MM.1S (cell line): ENCODE data around the gene PARP15.

ENCODE experiments used
- DNase-seq: peaks from one replicate; pipeline ENCODE4 v3.0.0-alpha.2; 2015
- H2AFZ ChIP-seq: fragments of 300-600 bp; sonication (generic); 2 replicates; pipeline ENCODE4 v1.6.0; 2016; ENCODE audit warnings: antibody characterized with exemption, low read length
- H3F3A ChIP-seq: fragments of 300-600 bp; sonication (generic); 2 replicates; pipeline ENCODE4 v1.6.1; 2016; ENCODE audit warnings: mild to moderate bottlenecking, antibody characterized with exemption, low read length, moderate library complexity, mixed read lengths; ENCODE audit not compliant: insufficient read depth
- H3K27ac ChIP-seq: fragments of 300-600 bp; sonication (generic); 2 replicates; pipeline ENCODE4 v1.5.1; 2016; ENCODE audit warnings: mild to moderate bottlenecking, low read length
- H3K27me3 ChIP-seq: fragments of 300-600 bp; sonication (generic); replicated peaks from 2 replicates; pipeline ENCODE4 v1.6.0; 2016; ENCODE audit warnings: low read length; ENCODE audit not compliant: insufficient read depth
- H3K36me3 ChIP-seq: fragments of 300-600 bp; sonication (generic); replicated peaks from 2 replicates; pipeline ENCODE4 v1.6.1; 2016; ENCODE audit warnings: mild to moderate bottlenecking, low read length, mixed read lengths; ENCODE audit not compliant: insufficient read depth
- H3K4me1 ChIP-seq: fragments of 300-600 bp; sonication (generic); 2 replicates; pipeline ENCODE4 v1.6.1; 2016; ENCODE audit warnings: low read length, mixed read lengths
- H3K4me2 ChIP-seq: fragments of 300-600 bp; sonication (generic); 2 replicates; pipeline ENCODE4 v1.6.0; 2016; ENCODE audit warnings: low read depth, low read length
- H3K4me3 ChIP-seq: fragments of 300-600 bp; sonication (generic); 2 replicates; pipeline ENCODE4 v1.5.1; 2016; ENCODE audit warnings: low read length, mixed read lengths
- H3K79me2 ChIP-seq: fragments of 300-600 bp; sonication (generic); 2 replicates; pipeline ENCODE4 v1.6.1; 2016; ENCODE audit warnings: mixed run types, low read length, mixed read lengths
- H3K9ac ChIP-seq: fragments of 300-600 bp; sonication (generic); 2 replicates; pipeline ENCODE4 v1.6.1; 2016; ENCODE audit warnings: low read length, mixed read lengths
- H3K9me2 ChIP-seq: fragments of 300-600 bp; sonication (generic); replicated peaks from 2 replicates; pipeline ENCODE4 v1.6.1; 2016; ENCODE audit warnings: mild to moderate bottlenecking, low read length, mixed read lengths; ENCODE audit not compliant: insufficient read depth
- H3K9me3 ChIP-seq: fragments of 300-600 bp; sonication (generic); replicated peaks from 2 replicates; pipeline ENCODE4 v1.6.1; 2016; ENCODE audit warnings: mild to moderate bottlenecking, low read length, mixed read lengths; ENCODE audit not compliant: insufficient read depth
- H4K20me1 ChIP-seq: fragments of 300-600 bp; sonication (generic); 2 replicates; pipeline ENCODE4 v1.6.1; 2016; ENCODE audit warnings: mild to moderate bottlenecking, low read length, moderate library complexity, mixed read lengths; ENCODE audit not compliant: insufficient read depth
- CTCF ChIP-seq: fragments of 300-600 bp; sonication (generic); IDR thresholded peaks from 2 replicates; pipeline ENCODE4 v1.5.1; 2016; ENCODE audit warnings: antibody characterized with exemption, low read length, mixed read lengths
- EZH2 ChIP-seq: fragments of 300-600 bp; sonication (generic); optimal IDR thresholded peaks from 2 replicates; pipeline ENCODE3; 2017; ENCODE audit warnings: low read depth, mild to moderate bottlenecking, antibody characterized with exemption, low read length, mixed read lengths
- EZH2phosphoT487 ChIP-seq: fragments of 300-600 bp; sonication (generic); IDR thresholded peaks from 2 replicates; pipeline ENCODE4 v1.6.1; 2018; ENCODE audit warnings: antibody characterized with exemption, low read length

PARP15 gene

GRCh38 chr3:122665226-122665786, 87.9 kb downstream of the PARP15 start:
- H3K4me1 ChIP-seq, result no peaks in the 10 kb centered on the region
- no peak overlapping the region for H3K4me2 ChIP-seq
- no peaks in the 10 kb centered on the region for H3K27me3 ChIP-seq
- H3K27ac ChIP-seq, result no peak overlapping the region
- H3K79me2 ChIP-seq, result no peaks in the 10 kb centered on the region
- H3K9me2 ChIP-seq, result no peaks in the 10 kb centered on the region
- no peaks in the 10 kb centered on the region for H3K9me3 ChIP-seq
- H3K4me3 ChIP-seq, result no peak overlapping the region
- DNase-seq, result no peak
- no peaks in the 10 kb centered on the region for H3K36me3 ChIP-seq
- no peaks in the 10 kb centered on the region for H4K20me1 ChIP-seq
- TF ChIP-seq CTCF (no peak), EZH2 (no peak), EZH2phosphoT487 (no peak)
- no peaks in the 10 kb centered on the region for H3F3A ChIP-seq
- H2AFZ ChIP-seq, result no peak overlapping the region
- H3K9ac ChIP-seq, result no peak overlapping the region

- Histone ChIP-seq H3K4me3 (no peak overlapping the region), H3K4me1 (no peaks in the 10 kb centered on the region), H4K20me1 (no peaks in the 10 kb centered on the region), H3K27me3 (no peaks in the 10 kb centered on the region), H3F3A (no peaks in the 10 kb centered on the region), H3K79me2 (no peaks in the 10 kb centered on the region), H2AFZ (no peak overlapping the region), H3K27ac (no peak overlapping the region), H3K9ac (no peak overlapping the region), H3K36me3 (no peaks in the 10 kb centered on the region), H3K4me2 (no peak overlapping the region), H3K9me2 (no peaks in the 10 kb centered on the region), H3K9me3 (no peaks in the 10 kb centered on the region)
- TF ChIP-seq CTCF (no peak), EZH2phosphoT487 (no peak), EZH2 (no peak)
- DNase-seq, result no peak
Observed at GRCh38 chr3:122665881-122666280, 88.4 kb downstream of the PARP15 start.

GRCh38 chr3:122668930-122669730, 91.7 kb downstream of the PARP15 start:
- Histone ChIP-seq H3K27ac (no peak overlapping the region), H3F3A (no peaks in the 10 kb centered on the region), H3K4me1 (no peaks in the 10 kb centered on the region), H2AFZ (no peak overlapping the region), H3K9ac (no peak overlapping the region), H3K36me3 (no peaks in the 10 kb centered on the region), H3K4me3 (no peak overlapping the region), H3K27me3 (no peaks in the 10 kb centered on the region), H4K20me1 (no peaks in the 10 kb centered on the region), H3K79me2 (no peaks in the 10 kb centered on the region), H3K9me2 (no peaks in the 10 kb centered on the region), H3K9me3 (no peaks in the 10 kb centered on the region), H3K4me2 (no peak overlapping the region)
- no peak for TF ChIP-seq EZH2phosphoT487
- no peak for TF ChIP-seq EZH2
- TF ChIP-seq CTCF, result no peak
- DNase-seq, result no peak
